Activated T-cell treated with anti-CD3 and anti-CD28 coated beads for 24 hours (primary cell): ENCODE results near the gene PLEKHO2.
A peak's percentile ranks its signal among the peaks of the same experiment; 100 is the strongest.

Experiments used
- DNase-seq: peaks from one replicate; pipeline ENCODE4 v3.0.0-alpha.2; 2020; ENCODE audit warnings: low read depth

The PLEKHO2 gene

GRCh38 chr15:64857421-64857820 is 15.7 kb downstream of the PLEKHO2 start:
- no peak for DNase-seq

DNA sequence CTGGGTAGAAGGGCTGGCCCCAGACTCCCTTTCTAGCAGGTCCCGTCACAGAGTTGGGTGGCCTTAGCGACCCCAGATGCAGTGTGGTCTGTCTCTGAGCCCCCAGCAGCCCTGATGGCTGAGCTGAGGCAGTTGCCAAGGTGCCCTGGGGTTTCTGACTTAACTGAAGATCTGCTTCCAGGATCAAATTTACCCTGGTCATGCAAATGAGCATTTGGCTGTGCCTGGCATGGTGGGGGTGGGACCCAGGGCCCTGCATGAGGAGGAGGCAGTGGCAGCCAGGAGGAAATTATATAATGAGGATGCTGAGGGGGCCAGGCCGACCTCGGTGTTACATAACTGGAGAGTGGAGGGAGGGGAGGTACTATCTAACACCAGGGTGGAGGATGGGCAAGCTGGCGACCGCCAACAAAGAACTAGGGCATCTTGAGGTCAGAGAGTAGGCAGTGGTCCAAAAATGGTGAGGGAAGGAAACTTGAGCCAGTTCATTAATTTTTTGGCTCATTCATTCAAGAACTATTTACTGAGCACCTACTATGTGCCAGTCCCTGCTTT is 16.4 kb downstream of the PLEKHO2 start:
- DNase-seq: no peak

GRCh38 chr15:64859226-64859625 is 17.5 kb downstream of the PLEKHO2 start:
- no peak for DNase-seq

DNA sequence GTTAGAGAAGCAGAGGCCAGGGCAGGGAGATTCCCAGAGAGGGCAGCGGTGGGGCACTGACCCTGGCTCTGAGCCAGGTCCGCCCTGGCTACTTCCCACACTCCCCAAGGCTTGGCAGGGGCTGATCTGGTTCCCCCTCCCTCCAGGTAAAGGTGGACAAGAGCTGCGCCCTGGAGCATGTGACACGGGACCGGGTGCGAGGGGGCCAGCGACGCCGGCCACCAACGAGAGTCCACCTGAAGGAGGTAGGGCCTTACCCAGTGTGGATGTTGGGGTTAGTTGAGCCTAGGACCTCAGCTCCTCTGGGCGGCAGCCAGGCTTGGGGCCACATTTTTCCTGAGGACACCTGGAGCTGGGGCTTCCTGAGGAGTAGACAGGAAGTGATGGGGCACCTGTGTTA is 19.6 kb downstream of the PLEKHO2 start:
- no peak for DNase-seq

DNA sequence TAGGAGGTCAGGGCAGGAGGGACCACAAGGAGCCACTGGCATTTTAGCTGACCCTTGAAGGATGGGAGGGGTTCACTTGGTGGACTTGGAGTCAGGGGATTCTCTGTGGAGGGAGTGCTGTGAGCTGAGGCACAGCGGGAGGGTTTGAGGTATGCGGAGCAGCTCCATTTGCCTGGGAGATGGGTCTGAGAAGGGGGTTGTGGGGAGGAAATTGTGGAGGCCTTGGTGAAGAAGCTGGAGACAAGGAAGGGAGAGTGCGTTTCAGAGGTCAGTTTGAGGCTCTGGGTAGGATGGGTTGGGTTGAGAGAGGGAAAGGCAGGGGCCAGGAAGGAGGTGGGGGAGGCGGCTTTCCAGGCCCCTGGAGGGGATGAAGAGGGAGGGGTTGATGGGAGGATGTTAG is 20.2 kb downstream of the PLEKHO2 start:
- DNase-seq: no peak

DNA sequence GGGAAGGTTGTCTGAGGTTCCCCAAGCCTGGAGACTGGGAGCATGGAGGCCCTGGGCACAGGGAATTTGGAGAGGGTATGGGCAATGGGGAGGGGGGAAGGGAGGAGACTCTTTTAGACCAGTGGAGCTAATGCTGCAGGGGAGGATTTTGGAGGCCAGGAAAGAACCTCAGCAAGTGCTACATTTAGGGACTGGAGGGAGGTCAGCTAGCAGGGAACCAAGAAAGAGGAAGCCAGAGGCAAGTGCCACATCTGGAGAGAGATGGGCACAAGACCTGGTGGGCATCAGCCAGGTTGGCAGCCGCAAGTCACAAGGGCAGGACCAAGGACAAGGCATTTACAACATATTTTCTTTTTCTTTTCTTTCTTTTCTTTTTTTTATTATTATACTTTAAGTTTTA is 20.7 kb downstream of the PLEKHO2 start:
- DNase-seq: no peak

DNA sequence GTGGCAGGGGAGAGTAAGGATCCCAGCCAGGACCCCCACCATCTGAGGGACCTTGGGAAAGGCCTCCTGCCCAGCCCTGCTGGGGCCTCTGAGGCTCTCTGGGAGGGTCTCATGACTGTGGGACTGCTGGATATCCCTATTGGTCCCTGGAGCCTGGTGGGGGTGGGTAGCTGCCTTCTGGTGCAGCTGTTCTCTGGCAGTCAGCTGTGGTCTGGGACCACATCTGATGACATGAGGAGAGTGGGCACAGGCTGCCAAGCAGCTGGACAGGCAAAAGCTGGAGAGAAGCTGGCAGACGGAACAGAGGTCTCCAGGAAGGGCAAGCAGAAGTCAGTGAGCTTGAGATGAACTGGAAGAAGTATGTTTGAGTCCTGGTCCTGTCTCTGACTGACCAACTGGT is 22.4 kb downstream of the PLEKHO2 start:
- DNase-seq: no peak

GRCh38 chr15:64865126-64865997 is 23.6 kb downstream of the PLEKHO2 start:
- DNase-seq: no peak

DNA sequence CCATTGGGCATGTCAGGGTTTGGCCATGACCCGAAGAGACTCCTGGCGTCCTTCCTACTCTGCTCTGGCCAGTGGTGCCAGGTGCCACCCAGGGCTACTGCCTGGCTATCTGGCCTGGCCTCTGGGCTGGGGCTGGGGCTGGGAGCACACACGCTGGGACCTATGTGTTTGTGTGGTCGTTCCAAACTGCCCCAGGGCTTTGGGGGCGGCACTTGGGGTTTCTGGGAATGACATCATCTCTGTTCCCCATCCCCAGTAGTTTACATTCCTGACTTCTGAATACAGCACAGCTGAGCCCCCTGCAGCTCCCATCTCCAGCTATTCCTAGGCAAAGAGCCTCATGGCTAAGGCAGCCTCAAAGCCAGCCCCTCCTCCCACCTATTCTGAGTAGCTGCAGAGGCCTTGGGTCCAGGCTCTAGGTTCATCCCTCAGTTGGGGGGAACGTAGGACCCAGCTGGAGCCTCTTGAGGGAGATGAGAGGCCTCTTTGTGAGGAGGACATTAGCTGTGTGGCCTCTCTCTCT is 24.3 kb downstream of the PLEKHO2 start:
- DNase-seq: no peak

- no peak for DNase-seq
Measured at GRCh38 chr15:64869501-64869900, 27.8 kb downstream of the PLEKHO2 start.

- no peak for DNase-seq
Measured at GRCh38 chr15:64870353-64870752, 28.6 kb downstream of the PLEKHO2 start.

DNA sequence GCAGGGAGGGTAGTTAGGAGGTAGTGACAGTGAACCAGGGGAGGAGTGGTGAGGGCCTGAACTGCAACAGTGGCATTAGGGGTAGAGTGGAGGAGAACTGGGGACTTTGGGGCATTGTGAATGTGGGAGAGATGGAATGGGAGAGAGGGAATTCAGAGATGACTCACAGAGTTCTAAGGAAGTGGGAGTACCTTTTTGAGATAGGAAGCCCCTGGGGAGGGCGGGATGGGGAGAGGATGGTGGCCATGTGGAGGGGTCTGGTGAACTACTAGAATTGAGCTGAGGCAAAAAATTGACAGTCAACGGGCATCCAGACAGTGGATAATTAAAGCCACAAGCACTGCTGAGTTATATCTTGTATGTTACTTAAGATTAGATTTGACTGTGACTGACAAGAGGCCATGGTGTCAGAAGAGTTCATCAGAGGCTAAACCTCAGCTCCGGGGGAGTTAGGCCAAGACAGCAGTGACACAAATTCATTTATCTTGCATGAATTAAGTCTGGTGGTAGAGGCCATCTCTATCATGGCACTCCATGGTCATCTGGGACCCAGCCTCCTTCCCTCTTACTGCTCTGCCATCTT is 34.0 kb downstream of the PLEKHO2 start:
- no peak for DNase-seq

- DNase-seq: no peak
Measured at GRCh38 chr15:64877435-64877834, 35.7 kb downstream of the PLEKHO2 start.

GRCh38 chr15:64878705-64879104 is 37.0 kb downstream of the PLEKHO2 start:
- DNase-seq: no peak

GRCh38 chr15:64883100-64883581 is 41.4 kb downstream of the PLEKHO2 start:
- DNase-seq: peak; percentile 23

- DNase-seq: peak; percentile 62
Measured at GRCh38 chr15:64883997-64884511, 42.3 kb downstream of the PLEKHO2 start.

DNA sequence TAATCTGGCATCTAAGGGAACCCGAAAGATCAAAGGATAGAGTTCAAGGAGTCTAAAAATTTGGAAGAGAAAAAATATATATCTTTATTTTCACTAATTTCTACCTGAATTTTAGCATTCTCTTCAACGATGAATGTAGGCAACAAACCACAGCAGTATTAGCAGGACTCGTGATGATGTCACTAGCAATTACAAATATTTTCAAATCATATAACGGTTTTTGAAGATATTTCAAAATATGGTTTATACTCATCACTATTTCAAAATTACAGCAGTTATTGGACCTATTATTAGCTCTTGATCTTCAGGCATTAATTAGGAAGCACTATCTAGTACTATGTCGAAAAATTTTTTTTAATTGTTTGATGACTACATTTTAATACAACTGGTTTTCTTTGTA is 43.0 kb downstream of the PLEKHO2 start:
- DNase-seq: no peak

DNA sequence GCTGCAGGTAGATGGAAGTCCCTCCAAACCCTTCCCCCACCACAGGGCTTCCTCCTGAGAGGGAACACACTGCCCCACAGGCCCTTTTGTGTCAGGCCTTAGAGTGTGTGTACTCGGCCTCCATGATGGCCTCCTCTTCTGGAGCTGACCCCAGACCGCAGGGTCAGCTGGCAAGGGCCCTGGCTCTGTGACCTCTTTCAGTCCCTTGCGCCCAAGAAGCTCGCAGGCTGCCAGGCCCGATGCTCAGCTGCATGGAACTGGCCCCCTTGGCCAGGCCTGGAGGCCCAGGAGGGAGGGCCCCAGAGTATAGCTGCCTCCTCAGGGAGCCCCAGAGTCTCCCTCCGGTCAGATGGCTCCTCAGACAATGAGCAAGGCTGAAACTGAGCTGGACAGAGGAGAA is 46.6 kb downstream of the PLEKHO2 start:
- no peak for DNase-seq

DNA sequence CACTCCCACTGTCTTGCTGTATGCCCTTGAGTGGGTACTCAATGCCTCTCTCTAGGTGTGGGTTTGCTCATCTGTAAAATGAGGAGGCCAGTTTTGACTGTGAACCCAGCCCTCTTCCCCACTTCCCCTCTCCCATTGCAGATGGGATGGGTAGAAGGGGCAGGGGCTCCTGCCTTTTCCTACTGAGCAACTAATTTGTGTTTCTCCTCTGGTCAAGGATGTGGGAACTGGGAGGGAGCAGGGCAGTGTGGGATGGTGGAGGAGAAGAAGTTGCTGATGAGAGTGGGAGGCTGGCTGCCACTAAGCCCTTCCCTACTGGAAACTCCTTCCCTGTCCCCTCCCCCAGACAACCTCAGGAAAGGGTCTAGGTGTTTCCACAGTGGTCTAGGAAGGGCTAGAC is 49.8 kb downstream of the PLEKHO2 start:
- no peak for DNase-seq

DNA sequence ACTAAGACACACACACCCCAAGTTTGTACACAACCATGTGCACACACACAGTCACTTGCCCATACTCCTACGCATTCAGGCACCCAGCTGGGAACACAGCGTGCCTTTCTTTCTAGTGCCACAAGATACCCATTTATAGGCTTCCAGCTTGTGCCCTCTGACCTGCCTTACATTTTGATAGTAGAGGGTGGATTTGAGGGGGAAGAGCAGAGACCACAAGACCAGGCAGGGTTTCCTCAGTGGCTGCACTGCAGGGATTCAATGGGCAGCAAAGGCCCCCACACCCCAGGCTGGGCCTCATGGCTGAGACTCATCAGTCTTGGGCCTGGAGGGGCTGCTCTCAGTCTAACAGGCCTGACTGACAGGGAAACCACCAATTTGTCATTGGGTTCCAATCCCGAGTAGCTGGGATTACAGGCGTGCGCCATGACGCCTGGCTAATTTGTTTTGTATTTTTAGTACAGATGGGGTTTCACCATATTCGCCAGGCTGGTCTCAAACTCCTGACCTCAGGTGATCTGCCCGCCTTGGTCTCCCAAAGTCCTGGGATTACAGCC is 51.2 kb downstream of the PLEKHO2 start:
- DNase-seq: peak; percentile 40

DNA sequence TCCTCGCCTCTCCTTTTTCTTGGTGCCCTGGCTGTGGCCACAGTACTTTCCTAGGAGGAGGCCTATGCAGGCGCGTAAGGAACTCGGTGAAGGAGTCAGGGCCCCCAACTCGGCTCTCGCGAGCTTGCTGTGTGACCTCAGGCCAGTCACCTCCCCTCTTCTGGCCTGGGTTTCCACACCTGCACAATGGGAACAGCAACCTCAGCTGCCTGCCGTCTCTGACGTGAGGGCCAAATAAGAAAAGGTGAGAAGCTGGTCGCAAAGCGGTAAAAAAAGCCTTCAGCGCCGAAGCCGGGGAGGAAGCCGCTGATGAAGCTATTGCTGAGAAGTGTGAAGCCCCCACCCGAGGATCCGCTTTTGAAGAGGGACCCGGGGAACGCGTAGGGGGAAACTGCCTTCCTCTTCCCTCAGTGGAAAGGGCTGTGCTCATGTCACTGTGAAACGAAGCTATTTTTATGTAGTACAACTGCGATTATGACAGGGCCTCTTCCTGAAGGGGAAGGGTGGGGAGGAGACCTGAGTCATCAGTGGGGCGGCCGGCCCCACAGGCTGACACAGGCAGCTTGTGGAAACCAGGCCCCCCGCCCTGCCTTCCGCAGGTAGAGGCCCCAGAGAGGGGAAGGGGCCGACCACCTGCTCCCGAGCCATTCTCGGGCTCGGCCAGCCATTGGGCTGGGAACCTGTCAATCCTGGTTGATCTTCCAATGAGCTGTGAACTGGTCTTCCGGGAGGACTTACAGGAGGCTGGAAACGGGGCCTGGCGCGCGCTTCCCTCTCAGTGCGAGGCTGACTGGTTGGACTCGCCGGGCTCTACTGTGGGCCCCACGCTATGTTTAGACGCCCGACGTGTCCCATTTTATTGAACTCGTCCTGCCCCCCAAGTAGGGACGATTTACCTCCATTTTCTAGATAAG is 52.0 kb downstream of the PLEKHO2 start:
- DNase-seq: peak; percentile 96
